HCT116 (cell line): ENCODE results near the gene TENT4A. TPM values are rescaled to one million over a fixed set of nuclear protein-coding genes. Genes with fewer than 3 reads are reported as not detected.

Source experiments
- ATAC-seq: fragments of 200-7000 bp; cut with Tn5 transposase; 2 replicates; pipeline ENCODE4 v1.9.1; 2020; ENCODE audit warnings: mild to moderate bottlenecking, moderate library complexity
- BruUV-seq: library from RNA; stranded (reverse); fragments of 400-500 nt; replicated peaks from 2 replicates; lab custom pipeline; 2021; lab: Mats Ljungman, UMichigan
- CTCF ChIA-PET: fragments of 300-600 bp; sonication (Branson Sonifier 250); formaldehyde crosslinking; loops from one replicate; lab custom pipeline; 2021; ENCODE audit warnings: antibody characterized with exemption; lab: Charles Lee
- POLR2A ChIA-PET: fragments of 300-600, 350-600 bp; sonication (Branson Sonifier 250); formaldehyde crosslinking; loops from one replicate; lab custom pipeline; 2021; ENCODE audit warnings: antibody characterized with exemption; lab: Charles Lee
- RAD21 ChIA-PET, 2 experiments: fragments of 300-600 bp; sonication (Branson Sonifier 250); formaldehyde crosslinking; loops; one replicate each; lab custom pipeline; 2023; ENCODE audit warnings: low total read pairs in 2 of 2; ENCODE audit not compliant: uncharacterized antibody in 2 of 2, unreplicated experiment in 2 of 2, low non-redundant PET in 1 of 2; lab: Charles Lee
- DNase-seq: peaks from one replicate; pipeline ENCODE4 v3.0.0-alpha.2; 2010; ENCODE audit warnings: low read depth, low spot score
- H2AFZ ChIP-seq: fragments of 200-600 bp; shearing (Covaris generic), sonication (generic); 2 replicates; pipeline ENCODE4 v1.6.1; 2017; ENCODE audit warnings: low read depth, mixed run types, mixed read lengths, antibody characterized with exemption, low read length; ENCODE audit not compliant: poor library complexity, severe bottlenecking
- H3K27ac ChIP-seq: 2 replicates; pipeline ENCODE4 v1.5.1; 2012; ENCODE audit warnings: low read depth, low read length
- H3K27me3 ChIP-seq: fragments of 200-600 bp; sonication (generic); 2 replicates; pipeline ENCODE4 v1.6.1; 2016; ENCODE audit warnings: mixed run types, low read length, mixed read lengths; ENCODE audit not compliant: insufficient read depth
- H3K36me3 ChIP-seq, 2 experiments: fragments of 200-500 bp in 1 of 2; fragments of 200-600 bp in 1 of 2; sonication (Bioruptor generic) in 1 of 2; sonication (generic) in 1 of 2; 2 replicates each; pipeline versions ENCODE4 v1.5.1 to v1.6.1; 2014 to 2016; ENCODE audit warnings: low read length in 2 of 2, inconsistent platforms in 1 of 2, mixed read lengths in 1 of 2, mixed run types in 1 of 2; ENCODE audit not compliant: insufficient read depth in 2 of 2, control insufficient read depth in 1 of 2
- H3K4me1 ChIP-seq, 2 experiments: fragments of 200-600 bp in 1 of 2; sonication (generic) in 1 of 2; 2 replicates each; pipeline versions ENCODE4 v1.5.1 to v1.6.1; 2012 to 2017; ENCODE audit warnings: low read length in 2 of 2, inconsistent platforms in 1 of 2, mild to moderate bottlenecking in 1 of 2, mixed read lengths in 1 of 2, mixed run types in 1 of 2, moderate library complexity in 1 of 2; ENCODE audit not compliant: insufficient read depth in 2 of 2, control insufficient read depth in 1 of 2
- H3K4me2 ChIP-seq: fragments of 200-600 bp; sonication (generic); 2 replicates; pipeline ENCODE4 v1.6.1; 2017; ENCODE audit warnings: mixed run types, low read length, mixed read lengths
- H3K4me3 ChIP-seq, 2 experiments: fragments of 200-600 bp in 1 of 2; sonication (generic) in 1 of 2; replicated peaks in 1 of 2; 2 replicates each; pipeline ENCODE4 v1.5.1; 2011 to 2016; ENCODE audit warnings: low read length in 2 of 2, control low read depth in 1 of 2, low read depth in 1 of 2, mild to moderate bottlenecking in 1 of 2, mixed read lengths in 1 of 2, mixed run types in 1 of 2
- H3K79me2 ChIP-seq: fragments of 200-600 bp; sonication (generic); 2 replicates; pipeline ENCODE4 v1.6.1; 2017; ENCODE audit warnings: mild to moderate bottlenecking, mixed run types, low read length, moderate library complexity, mixed read lengths; ENCODE audit not compliant: insufficient read depth
- H3K9ac ChIP-seq: fragments of 200-600 bp; sonication (generic); 2 replicates; pipeline ENCODE4 v1.6.1; 2016; ENCODE audit warnings: low read length, mixed read lengths
- H3K9me2 ChIP-seq: fragments of 200-600 bp; sonication (generic), shearing (Covaris generic); 2 replicates; pipeline ENCODE4 v1.6.1; 2017; ENCODE audit warnings: mixed run types, mild to moderate bottlenecking, moderate library complexity; ENCODE audit not compliant: insufficient read depth
- H3K9me3 ChIP-seq, 2 experiments: fragments of 200-500 bp in 1 of 2; fragments of 200-600 bp in 1 of 2; sonication (Bioruptor generic) in 1 of 2; sonication (generic) in 1 of 2; 2 replicates each; pipeline ENCODE4 v1.6.1; 2014 to 2017; ENCODE audit warnings: low read length in 2 of 2, mixed read lengths in 2 of 2, inconsistent platforms in 1 of 2, low read depth in 1 of 2, mild to moderate bottlenecking in 1 of 2, mixed run types in 1 of 2, moderate library complexity in 1 of 2; ENCODE audit not compliant: control insufficient read depth in 1 of 2, insufficient read depth in 1 of 2
- H4K20me1 ChIP-seq: fragments of 200-600 bp; sonication (generic), shearing (Covaris generic); 2 replicates; pipeline ENCODE4 v1.6.1; 2017; ENCODE audit warnings: mixed run types, mild to moderate bottlenecking, moderate library complexity; ENCODE audit not compliant: insufficient read depth
- CBX3 ChIP-seq: IDR thresholded peaks from 2 replicates; pipeline ENCODE4 v1.6.1; 2012; ENCODE audit warnings: low read depth
- CEBPB ChIP-seq: IDR thresholded peaks from 2 replicates; pipeline ENCODE4 v1.6.1; 2012; ENCODE audit warnings: low read depth
- ELF1 ChIP-seq: IDR thresholded peaks from 2 replicates; pipeline ENCODE4 v1.6.1; 2012; ENCODE audit warnings: low read depth, borderline replicate concordance
- EZH2phosphoT487 ChIP-seq: fragments of 200-600 bp; IDR thresholded peaks from 2 replicates; pipeline ENCODE4 v1.6.1; 2018; ENCODE audit warnings: antibody characterized with exemption, borderline replicate concordance
- FOSL1 ChIP-seq: IDR thresholded peaks from 2 replicates; pipeline ENCODE4 v1.6.1; 2012; ENCODE audit warnings: low read depth
- POLR2A ChIP-seq: IDR thresholded peaks from 2 replicates; pipeline ENCODE4 v1.7.0; 2011; ENCODE audit warnings: borderline replicate concordance; ENCODE audit not compliant: insufficient read depth, insufficient read length; ENCODE audit errors: extremely low read depth
- RAD21 ChIP-seq: IDR thresholded peaks from 2 replicates; pipeline ENCODE4 v1.6.1; 2012; ENCODE audit warnings: low read depth, mild to moderate bottlenecking
- REST ChIP-seq: IDR thresholded peaks from 2 replicates; pipeline ENCODE4 v1.6.1; 2012; ENCODE audit warnings: low read depth
- SP1 ChIP-seq: IDR thresholded peaks from 2 replicates; pipeline ENCODE4 v1.6.1; 2012; ENCODE audit warnings: low read depth
- SRF ChIP-seq: IDR thresholded peaks from 2 replicates; pipeline ENCODE4 v1.6.1; 2012; ENCODE audit warnings: low read depth
- TCF7L2 ChIP-seq: IDR thresholded peaks from 2 replicates; pipeline ENCODE4 v1.7.0; 2011; ENCODE audit warnings: borderline replicate concordance, inconsistent platforms; ENCODE audit not compliant: insufficient read depth, insufficient read length; ENCODE audit errors: extremely low read depth
- ZBTB33 ChIP-seq: IDR thresholded peaks from 2 replicates; pipeline ENCODE4 v1.6.1; 2011; ENCODE audit warnings: mild to moderate bottlenecking, low read length, moderate library complexity; ENCODE audit not compliant: insufficient replicate concordance; ENCODE audit errors: extremely low read depth
- ZFX ChIP-seq: fragments of 450-650 bp; IDR thresholded peaks from 2 replicates; pipeline ENCODE4 v1.6.1; 2017
- intact Hi-C: fragments of 100-400 bp; cut with micrococcal nuclease; formaldehyde crosslinking; loops from 2 replicates; pipeline ENCODE4 v1.10.0; 2022
- total RNA-seq: library from RNA; stranded (reverse); gene quantifications from one replicate; pipeline ENCODE4 v1.2.1, GENCODE V29; 2021; ENCODE audit not compliant: unreplicated experiment

Gene TENT4A
- total RNA-seq, 1 experiment from 2014 or later, result 39.8 TPM

GRCh38 chr5:6762116-6762515 is 48.9 kb downstream of the TENT4A start (continued):
- TF ChIP-seq RAD21, result no peak
- TF ChIP-seq POLR2A, result no peak
- TF ChIP-seq FOSL1, result no peak

- Histone ChIP-seq H3K4me2 (no peak overlapping the region), H3K9me3 (no peaks in the 10 kb centered on the region)
Measured at GRCh38 chr5:6762697-6763096, 49.5 kb downstream of the TENT4A start.

More at GRCh38 chr5:6762697-6763096, 49.5 kb downstream of the TENT4A start:
- no peak overlapping the region for H3K27ac ChIP-seq
- no peak overlapping the region for H3K9ac ChIP-seq
- H3K36me3 ChIP-seq, result no peaks in the 10 kb centered on the region
- POLR2A ChIA-PET, result no interaction called here
- H3K27me3 ChIP-seq, result no peaks in the 10 kb centered on the region
- no peak for TF ChIP-seq ZBTB33
- TF ChIP-seq FOSL1, result no peak
- no peak for TF ChIP-seq EZH2phosphoT487
- TF ChIP-seq CBX3, result no peak
- TF ChIP-seq ELF1, result no peak
- TF ChIP-seq ZFX, result no peak
- no peak for TF ChIP-seq TCF7L2
- TF ChIP-seq REST, result no peak
- no peak for TF ChIP-seq SRF
- no peak for TF ChIP-seq SP1
- TF ChIP-seq RAD21, result no peak
- TF ChIP-seq CEBPB, result no peak
- no peak overlapping the region for H3K4me3 ChIP-seq
- RAD21 ChIA-PET, result no interaction called here
- BruUV-seq, result no TSS peak
- intact Hi-C loops, result no loop called here
- DNase-seq (no peak), ATAC-seq (no peak)
- no peaks in the 10 kb centered on the region for H3K79me2 ChIP-seq
- H3K9me2 ChIP-seq, result no peaks in the 10 kb centered on the region
- H2AFZ ChIP-seq, result no peak overlapping the region
- no peaks in the 10 kb centered on the region for H4K20me1 ChIP-seq
- peaks cover 21 to 31% of the 10 kb centered on the region in 2 experiments for H3K4me1 ChIP-seq
- CTCF ChIA-PET, result no interaction called here
